SK-N-SH (cell line): ENCODE results near the gene MRPL51. TPM values are rescaled to one million over a fixed set of nuclear protein-coding genes. Genes with fewer than 3 reads are reported as not detected.

ENCODE experiments used
- CTCF ChIA-PET: fragments of 300-600, 350-600 bp; formaldehyde crosslinking; extraction: SDS; loops from one replicate; lab custom pipeline; 2021; lab: Yijun Ruan, JAX
- POLR2A ChIA-PET: fragments of 350-600 bp; sonication (Branson Sonifier 250); formaldehyde crosslinking; extraction: SDS; loops from one replicate; lab custom pipeline; 2020; ENCODE audit warnings: antibody characterized with exemption, inconsistent platforms; lab: Yijun Ruan, JAX
- DNase-seq: peaks from one replicate; pipeline ENCODE4 v3.0.0; 2012
- H2AFZ ChIP-seq: fragments of 200-600 bp; sonication (generic); 2 replicates; pipeline ENCODE4 v1.8.1; 2016; ENCODE audit warnings: antibody characterized with exemption, mild to moderate bottlenecking, low read depth
- H3F3A ChIP-seq: fragments of 200-600 bp; sonication (generic); replicated peaks from 2 replicates; pipeline ENCODE3; 2016; ENCODE audit warnings: antibody characterized with exemption, mild to moderate bottlenecking; ENCODE audit not compliant: insufficient read depth
- H3K27ac ChIP-seq, 2 experiments: fragments of 200-500 bp in 1 of 2; fragments of 200-600 bp in 1 of 2; sonication (Bioruptor generic) in 1 of 2; sonication (generic), shearing (Covaris generic) in 1 of 2; 2 replicates each; pipeline versions ENCODE4 v1.5.1 to v1.6.1; 2014 to 2016; ENCODE audit warnings: low read depth in 2 of 2, inconsistent platforms in 1 of 2, low read length in 1 of 2, mild to moderate bottlenecking in 1 of 2, mixed read lengths in 1 of 2
- H3K27me3 ChIP-seq: fragments of 200-600 bp; sonication (generic), shearing (Covaris generic); 2 replicates; pipeline ENCODE4 v1.6.1; 2016; ENCODE audit warnings: mixed run types; ENCODE audit not compliant: insufficient read depth
- H3K36me3 ChIP-seq, 2 experiments: fragments of 200-500 bp in 1 of 2; fragments of 200-600 bp in 1 of 2; sonication (Bioruptor generic) in 1 of 2; sonication (generic) in 1 of 2; replicated peaks in 1 of 2; 2 replicates each; pipeline versions ENCODE3 to v1.5.1; 2014 to 2016; ENCODE audit warnings: low read length in 1 of 2, mild to moderate bottlenecking in 1 of 2; ENCODE audit not compliant: insufficient read depth in 2 of 2, control insufficient read depth in 1 of 2
- H3K4me1 ChIP-seq, 2 experiments: fragments of 200-500 bp in 1 of 2; fragments of 200-600 bp in 1 of 2; sonication (Bioruptor generic) in 1 of 2; sonication (generic), shearing (Covaris generic) in 1 of 2; 2 replicates each; pipeline versions ENCODE4 v1.5.1 to v1.6.1; 2014 to 2016; ENCODE audit warnings: low read depth in 1 of 2, low read length in 1 of 2, mixed run types in 1 of 2; ENCODE audit not compliant: insufficient read depth in 2 of 2, control insufficient read depth in 1 of 2
- H3K4me2 ChIP-seq: fragments of 200-600 bp; sonication (generic), shearing (Covaris generic); 2 replicates; pipeline ENCODE4 v1.6.1; 2017; ENCODE audit warnings: mixed run types
- H3K4me3 ChIP-seq, 2 experiments: fragments of 200-500 bp in 1 of 2; fragments of 200-600 bp in 1 of 2; sonication (Bioruptor generic) in 1 of 2; sonication (generic), shearing (Covaris generic) in 1 of 2; 2 replicates each; pipeline versions ENCODE4 v1.5.1 to v1.8.1; 2014 to 2016; ENCODE audit warnings: low read depth in 2 of 2, inconsistent platforms in 1 of 2, low read length in 1 of 2, mild to moderate bottlenecking in 1 of 2, mixed read lengths in 1 of 2, moderate library complexity in 1 of 2
- H3K79me2 ChIP-seq: fragments of 200-600 bp; sonication (generic); 2 replicates; pipeline ENCODE4 v1.8.1; 2017; ENCODE audit warnings: mild to moderate bottlenecking; ENCODE audit not compliant: insufficient read depth
- H3K9ac ChIP-seq: fragments of 200-600 bp; sonication (generic); 2 replicates; pipeline ENCODE4 v1.6.1; 2017; ENCODE audit warnings: mixed run types
- H3K9me2 ChIP-seq: fragments of 200-600 bp; sonication (generic); 2 replicates; pipeline ENCODE4 v1.6.1; 2017; ENCODE audit warnings: mixed run types
- H3K9me3 ChIP-seq: fragments of 200-600 bp; sonication (generic); 2 replicates; pipeline ENCODE4 v1.6.1; 2017; ENCODE audit warnings: mixed run types, mild to moderate bottlenecking, moderate library complexity
- H4K20me1 ChIP-seq: fragments of 200-600 bp; sonication (generic); 2 replicates; pipeline ENCODE4 v1.6.1; 2017; ENCODE audit warnings: mild to moderate bottlenecking, mixed run types; ENCODE audit not compliant: insufficient read depth
- EP300 ChIP-seq, 2 experiments: IDR thresholded peaks; 2 replicates each; pipeline versions ENCODE4 v1.4.0 to v1.6.1; 2012; ENCODE audit warnings: borderline replicate concordance in 1 of 2, low read depth in 1 of 2, low read length in 1 of 2
- FOXM1 ChIP-seq: IDR thresholded peaks from 2 replicates; pipeline ENCODE4 v1.4.0; 2012; ENCODE audit warnings: low read depth, mild to moderate bottlenecking
- GABPA ChIP-seq: IDR thresholded peaks from 2 replicates; pipeline ENCODE4 v1.4.0; 2012; ENCODE audit warnings: low read depth, mild to moderate bottlenecking
- GATA2 ChIP-seq: sonication (generic); formaldehyde crosslinking; IDR thresholded peaks from 2 replicates; pipeline ENCODE4 v1.5.0; 2020; ENCODE audit warnings: mild to moderate bottlenecking, missing genetic modification reagents
- JUND ChIP-seq: IDR thresholded peaks from 2 replicates; pipeline ENCODE4 v1.4.0; 2012
- MEF2A ChIP-seq: IDR thresholded peaks from 2 replicates; pipeline ENCODE4 v1.4.0; 2012; ENCODE audit warnings: low read depth, borderline replicate concordance
- NRF1 ChIP-seq: IDR thresholded peaks from 2 replicates; pipeline ENCODE4 v1.6.1; 2012; ENCODE audit warnings: low read depth, mild to moderate bottlenecking, low read length
- PBX3 ChIP-seq: IDR thresholded peaks from 2 replicates; pipeline ENCODE4; 2012
- RAD21 ChIP-seq: IDR thresholded peaks from 2 replicates; pipeline ENCODE4 v1.6.1; 2012; ENCODE audit warnings: mild to moderate bottlenecking, low read length
- RCOR1 ChIP-seq: fragments of 150-350 bp; IDR thresholded peaks from 2 replicates; pipeline ENCODE4 v1.6.1; 2017; ENCODE audit warnings: antibody characterized with exemption, low read length
- RFX5 ChIP-seq: IDR thresholded peaks from 2 replicates; pipeline ENCODE4 v1.6.1; 2012; ENCODE audit warnings: mild to moderate bottlenecking, improper control_type of control experiment, low read length
- RXRA ChIP-seq: IDR thresholded peaks from 2 replicates; pipeline ENCODE4 v1.4.0; 2012; ENCODE audit warnings: low read depth, mild to moderate bottlenecking, borderline replicate concordance
- TCF12 ChIP-seq: IDR thresholded peaks from 2 replicates; pipeline ENCODE4 v1.4.0; 2012
- WGBS: methylation state at CpG from one replicate; pipeline ENCODE4 v1.1.6; 2017; ENCODE audit warnings: low lambda C conversion rate; 5-methylcytosine and 5-hydroxymethylcytosine counted together
- polyA plus RNA-seq, 3 experiments: library from polyadenylated mRNA; depleted of rRNA; stranded (reverse); fragments of >200 nt; gene quantifications; 2 replicates each; pipeline ENCODE4 v1.2.3, GENCODE V29; 2012
- TF ChIP-seq, protein P1 (sequence below): IDR thresholded peaks from 2 replicates; pipeline ENCODE4 v1.4.0; 2012; ENCODE audit warnings: low read depth
- TF ChIP-seq, protein P2 (sequence below): IDR thresholded peaks from 2 replicates; pipeline ENCODE4 v1.6.1; 2012; ENCODE audit warnings: mild to moderate bottlenecking, low read depth, low read length, moderate library complexity

MRPL51 gene
- polyA plus RNA-seq, 1 of the 3 experiments (the other 2 are of a cell fraction) = 189 TPM

- Histone ChIP-seq H3K4me3 (no peak overlapping the region), H3K9me3 (no peaks in the 10 kb centered on the region), H3K9me2 (no peaks in the 10 kb centered on the region), H4K20me1 (no peaks in the 10 kb centered on the region), H3K4me2 (no peak overlapping the region), H3K79me2 (peaks cover 23% of the 10 kb centered on the region), H3K4me1 (peaks cover 10 to 14% of the 10 kb centered on the region in 2 experiments; a peak in 2 of 4 replicates), H3F3A (peaks cover 39% of the 10 kb centered on the region), H3K36me3 (peaks cover 52 to 72% of the 10 kb centered on the region in 2 experiments), H3K9ac (no peak overlapping the region), H3K27ac (no peak overlapping the region; a peak in 1 of 4 replicates), H3K27me3 (no peaks in the 10 kb centered on the region), H2AFZ (no peak overlapping the region)
- DNase-seq = no peak
- CTCF ChIA-PET = interaction anchor here (1.0 to 1.7 kb wide), 2 partner anchors 9 to 10 kb away, joined by 3 to 9 read pairs; no protein-coding TSS in a partner anchor
- POLR2A ChIA-PET = interaction anchor here (3.2 kb wide), 1 partner anchor 9 kb away, joined by 14 read pairs; no protein-coding TSS in a partner anchor
- TF ChIP-seq TCF12 (no peak), RCOR1 (no peak), PBX3 (no peak), GATA2 (no peak), MEF2A (no peak), RXRA (no peak), GABPA (no peak), EP300 (IDR thresholded peaks at IDR 0.05; ENCODE audit: borderline replicate concordance in 1 of 2, low read depth in 1 of 2, low read length in 1 of 2) (no peak), NRF1 (no peak), RFX5 (no peak), JUND (no peak), RAD21 (no peak), FOXM1 (no peak)
- TF ChIP-seq, protein P1, sequence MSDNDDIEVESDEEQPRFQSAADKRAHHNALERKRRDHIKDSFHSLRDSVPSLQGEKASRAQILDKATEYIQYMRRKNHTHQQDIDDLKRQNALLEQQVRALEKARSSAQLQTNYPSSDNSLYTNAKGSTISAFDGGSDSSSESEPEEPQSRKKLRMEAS = no peak
- TF ChIP-seq, protein P2, sequence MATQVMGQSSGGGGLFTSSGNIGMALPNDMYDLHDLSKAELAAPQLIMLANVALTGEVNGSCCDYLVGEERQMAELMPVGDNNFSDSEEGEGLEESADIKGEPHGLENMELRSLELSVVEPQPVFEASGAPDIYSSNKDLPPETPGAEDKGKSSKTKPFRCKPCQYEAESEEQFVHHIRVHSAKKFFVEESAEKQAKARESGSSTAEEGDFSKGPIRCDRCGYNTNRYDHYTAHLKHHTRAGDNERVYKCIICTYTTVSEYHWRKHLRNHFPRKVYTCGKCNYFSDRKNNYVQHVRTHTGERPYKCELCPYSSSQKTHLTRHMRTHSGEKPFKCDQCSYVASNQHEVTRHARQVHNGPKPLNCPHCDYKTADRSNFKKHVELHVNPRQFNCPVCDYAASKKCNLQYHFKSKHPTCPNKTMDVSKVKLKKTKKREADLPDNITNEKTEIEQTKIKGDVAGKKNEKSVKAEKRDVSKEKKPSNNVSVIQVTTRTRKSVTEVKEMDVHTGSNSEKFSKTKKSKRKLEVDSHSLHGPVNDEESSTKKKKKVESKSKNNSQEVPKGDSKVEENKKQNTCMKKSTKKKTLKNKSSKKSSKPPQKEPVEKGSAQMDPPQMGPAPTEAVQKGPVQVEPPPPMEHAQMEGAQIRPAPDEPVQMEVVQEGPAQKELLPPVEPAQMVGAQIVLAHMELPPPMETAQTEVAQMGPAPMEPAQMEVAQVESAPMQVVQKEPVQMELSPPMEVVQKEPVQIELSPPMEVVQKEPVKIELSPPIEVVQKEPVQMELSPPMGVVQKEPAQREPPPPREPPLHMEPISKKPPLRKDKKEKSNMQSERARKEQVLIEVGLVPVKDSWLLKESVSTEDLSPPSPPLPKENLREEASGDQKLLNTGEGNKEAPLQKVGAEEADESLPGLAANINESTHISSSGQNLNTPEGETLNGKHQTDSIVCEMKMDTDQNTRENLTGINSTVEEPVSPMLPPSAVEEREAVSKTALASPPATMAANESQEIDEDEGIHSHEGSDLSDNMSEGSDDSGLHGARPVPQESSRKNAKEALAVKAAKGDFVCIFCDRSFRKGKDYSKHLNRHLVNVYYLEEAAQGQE = no peak
- WGBS = 82% methylated on average over 13 of the region's 17 CpGs
Observed at GRCh38 chr12:6528539-6529235, 35.6 kb upstream of the MRPL51 start.
